HCT116 (cell line): ENCODE measurements around the gene BBS4.

Source experiments
- CTCF ChIP-seq, 3 experiments: fragments of 200-600 bp in 1 of 3; sonication (generic) in 1 of 3; IDR thresholded peaks in 2 of 3; conservative IDR thresholded peaks in 1 of 3; 2 replicates each; pipeline ENCODE4 v1.5.1; 2012 to 2017; ENCODE audit warnings: low read depth in 2 of 3, low read length in 2 of 3, antibody characterized with exemption in 1 of 3, borderline replicate concordance in 1 of 3, control low read depth in 1 of 3, mild to moderate bottlenecking in 1 of 3, mixed read lengths in 1 of 3, mixed run types in 1 of 3, moderate library complexity in 1 of 3; ENCODE audit not compliant: insufficient read depth in 1 of 3
- EZH2 ChIP-seq: fragments of 200-600 bp; sonication (generic); IDR thresholded peaks from 2 replicates; pipeline ENCODE4 v1.6.1; 2017; ENCODE audit warnings: antibody characterized with exemption, mixed run types
- JUND ChIP-seq: IDR thresholded peaks from 2 replicates; pipeline ENCODE4 v1.6.1; 2012
- POLR2A ChIP-seq: IDR thresholded peaks from 2 replicates; pipeline ENCODE4 v1.7.0; 2011; ENCODE audit warnings: borderline replicate concordance; ENCODE audit not compliant: insufficient read depth, insufficient read length; ENCODE audit errors: extremely low read depth
- SP1 ChIP-seq: IDR thresholded peaks from 2 replicates; pipeline ENCODE4 v1.6.1; 2012; ENCODE audit warnings: low read depth

DNA sequence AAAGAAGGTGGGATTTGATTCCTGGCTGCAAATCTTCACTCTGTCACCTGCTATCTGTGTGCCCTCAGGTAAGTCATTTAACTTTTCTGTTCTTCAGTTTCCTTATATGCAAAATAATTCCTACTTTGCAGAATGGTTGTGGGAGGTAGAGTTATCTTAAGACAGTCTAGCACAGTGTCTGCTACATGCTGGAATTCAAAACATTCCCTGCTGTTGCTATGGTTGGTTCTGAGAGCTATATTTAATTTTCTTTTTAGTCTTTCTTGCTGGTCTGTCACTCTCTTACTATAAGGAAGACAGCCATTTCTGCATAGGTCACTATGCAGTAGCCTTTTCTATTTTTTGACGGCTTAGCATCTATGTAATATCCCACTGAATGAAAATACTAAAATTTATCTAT, 101.5 kb downstream of the BBS4 start:
- TF ChIP-seq JUND (no peak), POLR2A (no peak), SP1 (no peak), EZH2 (no peak), CTCF (IDR thresholded peaks at IDR 0.05 in 2 of 3, conservative IDR thresholded peaks at IDR 0.05 in 1 of 3; ENCODE audit: borderline replicate concordance in 1 of 3, insufficient read depth in 1 of 3, low read depth in 2 of 3, low read length in 2 of 3) (no peak)
